ENCODE data around the gene ALDOA. TPM values are rescaled to one million over a fixed set of nuclear protein-coding genes. Genes with fewer than 3 reads are reported as not detected.

ALDOA gene
- total RNA-seq, 4 donors from 2014 or later = 427 to 1,063 (median 887) TPM

DNA sequence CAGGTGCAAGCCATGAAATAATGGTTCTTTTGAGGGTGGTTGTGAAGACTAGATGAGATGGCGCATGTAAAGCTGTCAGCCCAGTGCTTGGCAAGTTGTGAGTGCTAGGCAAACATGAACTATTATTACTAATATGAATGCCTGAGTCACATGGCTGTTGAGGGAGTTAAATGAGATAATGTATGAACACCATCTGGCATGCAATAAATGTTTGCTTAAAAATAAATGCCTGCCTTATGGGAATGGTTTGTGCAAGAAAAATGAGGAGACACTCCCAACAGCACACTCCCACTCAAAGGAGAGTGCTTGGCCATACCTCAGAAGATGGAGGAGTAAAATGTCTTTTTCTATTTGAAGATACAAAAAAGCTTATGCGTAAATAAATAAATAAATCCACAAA is 53.9 kb downstream of the ALDOA start:
- Histone ChIP-seq H3K27ac (peak overlapping the region in 3 of 4 donors; percentile 66 to 97 (median 95)), H3K27me3 (no peaks in the 10 kb centered on the region), H3K9me3 (no peaks in the 10 kb centered on the region), H3K36me3 (peaks cover 0 to 43% (median 0%) of the 10 kb centered on the region in 3 donors), H3K4me3 (no peak overlapping the region), H3K4me1 (peaks cover 9 to 71% (median 12%) of the 10 kb centered on the region in 4 donors)
- TF ChIP-seq POLR2A (IDR thresholded peaks at IDR 0.05) = no peak
- TF ChIP-seq, protein P1, sequence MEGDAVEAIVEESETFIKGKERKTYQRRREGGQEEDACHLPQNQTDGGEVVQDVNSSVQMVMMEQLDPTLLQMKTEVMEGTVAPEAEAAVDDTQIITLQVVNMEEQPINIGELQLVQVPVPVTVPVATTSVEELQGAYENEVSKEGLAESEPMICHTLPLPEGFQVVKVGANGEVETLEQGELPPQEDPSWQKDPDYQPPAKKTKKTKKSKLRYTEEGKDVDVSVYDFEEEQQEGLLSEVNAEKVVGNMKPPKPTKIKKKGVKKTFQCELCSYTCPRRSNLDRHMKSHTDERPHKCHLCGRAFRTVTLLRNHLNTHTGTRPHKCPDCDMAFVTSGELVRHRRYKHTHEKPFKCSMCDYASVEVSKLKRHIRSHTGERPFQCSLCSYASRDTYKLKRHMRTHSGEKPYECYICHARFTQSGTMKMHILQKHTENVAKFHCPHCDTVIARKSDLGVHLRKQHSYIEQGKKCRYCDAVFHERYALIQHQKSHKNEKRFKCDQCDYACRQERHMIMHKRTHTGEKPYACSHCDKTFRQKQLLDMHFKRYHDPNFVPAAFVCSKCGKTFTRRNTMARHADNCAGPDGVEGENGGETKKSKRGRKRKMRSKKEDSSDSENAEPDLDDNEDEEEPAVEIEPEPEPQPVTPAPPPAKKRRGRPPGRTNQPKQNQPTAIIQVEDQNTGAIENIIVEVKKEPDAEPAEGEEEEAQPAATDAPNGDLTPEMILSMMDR (IDR thresholded peaks at IDR 0.05) = no peak
- no peak for DNase-seq

Other genes starting within 250 kb of the ALDOA start
- gene PAGR1, start 249.6 kb upstream of the ALDOA start, total RNA-seq = 10 to 100 TPM; 39.5 to 50.3 (median 48.3) TPM
- gene MVP, start 245.3 kb upstream of the ALDOA start, total RNA-seq = 100 to 1,000 TPM; 222 to 709 (median 645) TPM
- gene CDIPT, start 202.5 kb upstream of the ALDOA start, total RNA-seq = 100 to 1,000 TPM in 1 of 4 donors, 10 to 100 TPM in 3; 39.6 to 122 (median 91.2) TPM
- gene SEZ6L2, start 166.2 kb upstream of the ALDOA start, total RNA-seq = 10 to 100 TPM in 2 of 4 donors, 1 to 10 TPM in 2; 1.7 to 14.2 (median 10.6) TPM
- gene ASPHD1, start 165.3 kb upstream of the ALDOA start, total RNA-seq = under 1 TPM in 1 of 4 donors, not detected in 3; 0.53 TPM
- 10 to 100 TPM; 38.8 to 98.1 (median 48.7) TPM for gene KCTD13, start 139.5 kb upstream of the ALDOA start, total RNA-seq
- gene TMEM219, start 103.7 kb upstream of the ALDOA start, total RNA-seq = 100 to 1,000 TPM; 103 to 201 (median 170) TPM
- gene TAOK2, start 91.9 kb upstream of the ALDOA start, total RNA-seq = 100 to 1,000 TPM in 1 of 4 donors, 10 to 100 TPM in 3; 78.1 to 123 (median 90.9) TPM
- 10 to 100 TPM in 3 of 4 donors, 1 to 10 TPM in 1; 5.8 to 15.1 (median 13.1) TPM for gene HIRIP3, start 70.1 kb upstream of the ALDOA start, total RNA-seq
- 10 to 100 TPM; 46.6 to 85.8 (median 75.9) TPM for gene INO80E, start 69.5 kb upstream of the ALDOA start, total RNA-seq
- 1 to 10 TPM in 3 of 4 donors, not detected in 1; 2.5 to 4.9 (median 2.9) TPM for gene DOC2A, start 54.7 kb upstream of the ALDOA start, total RNA-seq
- not detected for gene C16orf92, start 42.6 kb upstream of the ALDOA start, total RNA-seq
- not detected for gene TLCD3B, start 34.5 kb upstream of the ALDOA start, total RNA-seq
- gene PPP4C, start 10.2 kb downstream of the ALDOA start, total RNA-seq = 10 to 100 TPM; 43.7 to 79.4 (median 56.6) TPM
- gene TBX6, start 26.2 kb downstream of the ALDOA start, total RNA-seq = 1 to 10 TPM in 3 of 4 donors, under 1 TPM in 1; 0.53 to 3.4 (median 2.2) TPM
- 100 to 1,000 TPM in 2 of 4 donors, 10 to 100 TPM in 2; 85.8 to 144 (median 113) TPM for gene YPEL3, start 30.5 kb downstream of the ALDOA start, total RNA-seq
- 10 to 100 TPM in 3 of 4 donors, 1 to 10 TPM in 1; 9.1 to 25.6 (median 14.6) TPM for gene GDPD3, start 47.8 kb downstream of the ALDOA start, total RNA-seq
- gene MAPK3, start 57.5 kb downstream of the ALDOA start, total RNA-seq = 100 to 1,000 TPM; 131 to 249 (median 191) TPM
- gene CORO1A, start 117.8 kb downstream of the ALDOA start, total RNA-seq = 100 to 1,000 TPM in 1 of 4 donors, 10 to 100 TPM in 3; 21.2 to 205 (median 32.1) TPM
- gene BOLA2B, start 127.9 kb downstream of the ALDOA start, total RNA-seq = 100 to 1,000 TPM; 227 to 487 (median 370) TPM
- gene SLX1A, start 128.1 kb downstream of the ALDOA start, total RNA-seq = 100 to 1,000 TPM in 3 of 4 donors, 10 to 100 TPM in 1; 56.1 to 283 (median 260) TPM
- 100 to 1,000 TPM in 3 of 4 donors, 10 to 100 TPM in 1; 97.4 to 195 (median 133) TPM for gene SULT1A3, start 133.5 kb downstream of the ALDOA start, total RNA-seq
- 1 to 10 TPM in 3 of 4 donors, not detected in 1; 5.9 to 9.9 (median 8.3) TPM for gene NPIPB13, start 182.7 kb downstream of the ALDOA start, total RNA-seq

Measured in Peyer's patch (tissue), 4 donors.